ENCODE measurements around the gene BAIAP2L1.
"Not testable (repeated sequence)": the region's sequence is repeated elsewhere in the genome, so short reads cannot be mapped to it uniquely, and the experiment has no call there.

The BAIAP2L1 gene

DNA sequence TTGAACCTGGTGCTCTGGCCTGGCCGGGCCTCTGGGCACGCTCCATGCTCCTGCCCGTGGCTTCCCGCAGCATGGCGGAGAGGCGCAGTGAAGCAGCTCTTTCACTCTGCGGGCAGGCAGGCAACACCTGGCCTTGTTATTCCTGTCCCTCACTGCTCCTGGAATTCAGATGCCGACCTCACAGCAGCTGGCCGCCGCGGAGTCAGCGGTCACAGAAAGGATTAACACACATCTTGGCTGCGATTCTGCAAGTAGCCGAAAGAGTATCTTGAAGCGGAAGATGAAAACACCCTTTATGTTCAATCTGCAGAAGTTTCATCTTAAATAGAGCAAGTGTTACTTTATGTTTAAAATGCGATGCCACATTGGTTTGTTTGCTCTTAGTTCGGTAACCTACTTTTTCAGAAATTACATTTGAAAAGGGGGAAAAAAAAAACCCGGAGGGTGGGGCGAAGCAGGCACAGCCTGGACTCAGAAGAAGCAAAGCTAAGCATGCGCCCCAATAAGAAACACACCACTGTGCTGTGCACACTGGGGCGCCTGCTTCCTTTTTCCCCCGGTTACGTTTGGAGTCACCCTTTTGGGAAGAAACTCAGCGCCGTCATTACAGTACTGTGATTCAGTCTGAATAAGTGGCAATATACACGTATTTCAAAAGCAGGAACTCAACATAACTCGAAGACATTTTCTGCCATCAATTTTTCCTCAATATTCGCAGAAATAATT, 77.1 kb downstream of the BAIAP2L1 start:
- Histone ChIP-seq H3K27me3 (ENCODE audit: control insufficient read depth, insufficient read depth, low read length, poor library complexity, severe bottlenecking) (no peaks in the 10 kb centered on the region), H3K4me1 (ENCODE audit: control insufficient read depth, insufficient read depth, low read length) (peaks cover 9% of the 10 kb centered on the region), H3K4me3 (ENCODE audit: insufficient read depth, low read depth, low read length) (no peak overlapping the region), H3K36me3 (ENCODE audit: control insufficient read depth, insufficient read depth, low read length) (no peaks in the 10 kb centered on the region), H3K9me3 (ENCODE audit: control insufficient read depth, low read length) (no peaks in the 10 kb centered on the region), H3K27ac (ENCODE audit: insufficient read depth, low read depth, low read length, poor library complexity, severe bottlenecking) (no peak overlapping the region)
- 58 to 69% methylated on average over 28 of the region's 28 CpGs for WGBS, 2 experiments

GRCh38 chr7:98322331-98323270, 78.3 kb downstream of the BAIAP2L1 start:
- H3K27ac ChIP-seq (ENCODE audit: insufficient read depth, low read depth, low read length, poor library complexity, severe bottlenecking) = no peak overlapping the region
- no peaks in the 10 kb centered on the region for H3K36me3 ChIP-seq (ENCODE audit: control insufficient read depth, insufficient read depth, low read length)
- no peaks in the 10 kb centered on the region for H3K9me3 ChIP-seq (ENCODE audit: control insufficient read depth, low read length)
- peaks cover 9% of the 10 kb centered on the region for H3K4me1 ChIP-seq (ENCODE audit: control insufficient read depth, insufficient read depth, low read length)
- 88 to 89% methylated on average over 24 of the region's 24 CpGs for WGBS, 2 experiments
- no peak overlapping the region for H3K4me3 ChIP-seq (ENCODE audit: insufficient read depth, low read depth, low read length)
- H3K27me3 ChIP-seq (ENCODE audit: control insufficient read depth, insufficient read depth, low read length, poor library complexity, severe bottlenecking) = no peaks in the 10 kb centered on the region

GRCh38 chr7:98321301-98321700, 79.6 kb downstream of the BAIAP2L1 start:
- H3K27me3 ChIP-seq (ENCODE audit: control insufficient read depth, insufficient read depth, low read length, poor library complexity, severe bottlenecking) = no peaks in the 10 kb centered on the region
- no peak overlapping the region for H3K27ac ChIP-seq (ENCODE audit: insufficient read depth, low read depth, low read length, poor library complexity, severe bottlenecking)
- H3K36me3 ChIP-seq (ENCODE audit: control insufficient read depth, insufficient read depth, low read length) = no peaks in the 10 kb centered on the region
- peaks cover 9% of the 10 kb centered on the region for H3K4me1 ChIP-seq (ENCODE audit: control insufficient read depth, insufficient read depth, low read length)
- 95% methylated on average over 10 of the region's 10 CpGs for WGBS, 2 experiments
- H3K4me3 ChIP-seq (ENCODE audit: insufficient read depth, low read depth, low read length) = no peak overlapping the region
- H3K9me3 ChIP-seq (ENCODE audit: control insufficient read depth, low read length) = no peaks in the 10 kb centered on the region

- WGBS, 2 experiments = 94 to 96% methylated on average over 9 of the region's 9 CpGs
- H3K4me3 ChIP-seq (ENCODE audit: insufficient read depth, low read depth, low read length) = no peak overlapping the region
- H3K4me1 ChIP-seq (ENCODE audit: control insufficient read depth, insufficient read depth, low read length) = peaks cover 8% of the 10 kb centered on the region
- H3K27ac ChIP-seq (ENCODE audit: insufficient read depth, low read depth, low read length, poor library complexity, severe bottlenecking) = no peak overlapping the region
- H3K27me3 ChIP-seq (ENCODE audit: control insufficient read depth, insufficient read depth, low read length, poor library complexity, severe bottlenecking) = no peaks in the 10 kb centered on the region
- peaks cover 3% of the 10 kb centered on the region for H3K36me3 ChIP-seq (ENCODE audit: control insufficient read depth, insufficient read depth, low read length)
- H3K9me3 ChIP-seq (ENCODE audit: control insufficient read depth, low read length) = no peaks in the 10 kb centered on the region
Measured at GRCh38 chr7:98319176-98319575, 81.7 kb downstream of the BAIAP2L1 start.

- WGBS, 2 experiments = 95% methylated on average over 14 of the region's 14 CpGs
- H3K27me3 ChIP-seq (ENCODE audit: control insufficient read depth, insufficient read depth, low read length, poor library complexity, severe bottlenecking) = no peaks in the 10 kb centered on the region
- no peak overlapping the region for H3K4me3 ChIP-seq (ENCODE audit: insufficient read depth, low read depth, low read length)
- no peaks in the 10 kb centered on the region for H3K9me3 ChIP-seq (ENCODE audit: control insufficient read depth, low read length)
- no peaks in the 10 kb centered on the region for H3K4me1 ChIP-seq (ENCODE audit: control insufficient read depth, insufficient read depth, low read length)
- peaks cover 3% of the 10 kb centered on the region for H3K36me3 ChIP-seq (ENCODE audit: control insufficient read depth, insufficient read depth, low read length)
- H3K27ac ChIP-seq (ENCODE audit: insufficient read depth, low read depth, low read length, poor library complexity, severe bottlenecking) = no peak overlapping the region
Measured at GRCh38 chr7:98317366-98318040, 83.4 kb downstream of the BAIAP2L1 start.

- not testable (repeated sequence) for H3K9me3 ChIP-seq (ENCODE audit: control insufficient read depth, low read length); H3K36me3 ChIP-seq (ENCODE audit: control insufficient read depth, insufficient read depth, low read length); H3K27me3 ChIP-seq (ENCODE audit: control insufficient read depth, insufficient read depth, low read length, poor library complexity, severe bottlenecking); H3K27ac ChIP-seq (ENCODE audit: insufficient read depth, low read depth, low read length, poor library complexity, severe bottlenecking); H3K4me3 ChIP-seq (ENCODE audit: insufficient read depth, low read depth, low read length); H3K4me1 ChIP-seq (ENCODE audit: control insufficient read depth, insufficient read depth, low read length)
- 90 to 92% methylated on average over 4 of the region's 4 CpGs for WGBS, 2 experiments
Measured at GRCh38 chr7:98315994-98316527, 84.8 kb downstream of the BAIAP2L1 start.

- peaks cover 3% of the 10 kb centered on the region for H3K36me3 ChIP-seq (ENCODE audit: control insufficient read depth, insufficient read depth, low read length)
- H3K27ac ChIP-seq (ENCODE audit: insufficient read depth, low read depth, low read length, poor library complexity, severe bottlenecking) = no peak overlapping the region
- 94% methylated on average over 7 to 11 of the region's 13 CpGs for WGBS, 2 experiments
- H3K4me1 ChIP-seq (ENCODE audit: control insufficient read depth, insufficient read depth, low read length) = no peaks in the 10 kb centered on the region
- no peaks in the 10 kb centered on the region for H3K27me3 ChIP-seq (ENCODE audit: control insufficient read depth, insufficient read depth, low read length, poor library complexity, severe bottlenecking)
- no peaks in the 10 kb centered on the region for H3K9me3 ChIP-seq (ENCODE audit: control insufficient read depth, low read length)
- H3K4me3 ChIP-seq (ENCODE audit: insufficient read depth, low read depth, low read length) = no peak overlapping the region
Measured at GRCh38 chr7:98315318-98315993, 85.4 kb downstream of the BAIAP2L1 start.

DNA sequence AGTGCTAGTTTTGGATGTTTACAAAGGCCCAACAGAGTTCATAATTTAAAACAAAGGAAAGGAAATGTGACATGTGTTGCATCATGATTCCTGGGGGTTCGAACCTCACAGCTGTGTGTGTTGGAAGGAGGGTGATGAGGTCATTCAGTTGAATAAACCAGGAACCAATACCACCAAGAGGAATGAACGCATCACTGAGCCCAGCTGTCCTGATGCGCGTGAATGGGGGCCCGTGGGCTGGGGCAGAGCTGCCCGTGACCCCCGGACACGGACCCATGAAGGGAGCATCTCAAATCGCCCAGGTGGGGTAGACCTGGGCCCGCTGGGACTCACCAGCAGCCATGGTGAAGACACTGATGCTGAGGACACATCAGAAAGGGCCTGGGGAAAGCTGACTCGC, 86.4 kb downstream of the BAIAP2L1 start:
- WGBS, 2 experiments = 95 to 96% methylated on average over 11 of the region's 11 CpGs

GRCh38 chr7:98312201-98312600, 88.7 kb downstream of the BAIAP2L1 start:
- no peak overlapping the region for H3K27ac ChIP-seq (ENCODE audit: insufficient read depth, low read depth, low read length, poor library complexity, severe bottlenecking)
- no peaks in the 10 kb centered on the region for H3K9me3 ChIP-seq (ENCODE audit: control insufficient read depth, low read length)
- 92 to 93% methylated on average over 7 of the region's 7 CpGs for WGBS, 2 experiments
- H3K4me1 ChIP-seq (ENCODE audit: control insufficient read depth, insufficient read depth, low read length) = no peaks in the 10 kb centered on the region
- no peaks in the 10 kb centered on the region for H3K27me3 ChIP-seq (ENCODE audit: control insufficient read depth, insufficient read depth, low read length, poor library complexity, severe bottlenecking)
- no peak overlapping the region for H3K4me3 ChIP-seq (ENCODE audit: insufficient read depth, low read depth, low read length)
- H3K36me3 ChIP-seq (ENCODE audit: control insufficient read depth, insufficient read depth, low read length) = peaks cover 9% of the 10 kb centered on the region

More for the DNA sequence above, 86.4 kb downstream of the BAIAP2L1 start:
- Histone ChIP-seq H3K27me3 (ENCODE audit: control insufficient read depth, insufficient read depth, low read length, poor library complexity, severe bottlenecking) (no peaks in the 10 kb centered on the region), H3K4me1 (ENCODE audit: control insufficient read depth, insufficient read depth, low read length) (no peaks in the 10 kb centered on the region), H3K9me3 (ENCODE audit: control insufficient read depth, low read length) (no peaks in the 10 kb centered on the region), H3K27ac (ENCODE audit: insufficient read depth, low read depth, low read length, poor library complexity, severe bottlenecking) (no peak overlapping the region), H3K4me3 (ENCODE audit: insufficient read depth, low read depth, low read length) (no peak overlapping the region), H3K36me3 (ENCODE audit: control insufficient read depth, insufficient read depth, low read length) (peaks cover 3% of the 10 kb centered on the region)
